Left kidney (tissue), 2 donors: ENCODE data around the gene CLCNKA. TPM values are rescaled to one million over a fixed set of nuclear protein-coding genes. Genes with fewer than 3 reads are reported as not detected.
A peak's percentile ranks its signal among the peaks of the same experiment; 100 is the strongest.
"Not testable (repeated sequence)": the region's sequence is repeated elsewhere in the genome, so short reads cannot be mapped to it uniquely, and the experiment has no call there.

ENCODE experiments used
- DNase-seq: peaks from one replicate; pipeline ENCODE4 v3.0.0-alpha.2; 2013
- polyA plus RNA-seq: library from polyadenylated mRNA; unstranded; fragments of 120-200 nt; gene quantifications from one replicate; pipeline ENCODE4 v1.2.1, GENCODE V29; 2013; ENCODE audit not compliant: insufficient read length

Gene CLCNKA
- polyA plus RNA-seq, 1 donor, result 9.8 TPM

DNA sequence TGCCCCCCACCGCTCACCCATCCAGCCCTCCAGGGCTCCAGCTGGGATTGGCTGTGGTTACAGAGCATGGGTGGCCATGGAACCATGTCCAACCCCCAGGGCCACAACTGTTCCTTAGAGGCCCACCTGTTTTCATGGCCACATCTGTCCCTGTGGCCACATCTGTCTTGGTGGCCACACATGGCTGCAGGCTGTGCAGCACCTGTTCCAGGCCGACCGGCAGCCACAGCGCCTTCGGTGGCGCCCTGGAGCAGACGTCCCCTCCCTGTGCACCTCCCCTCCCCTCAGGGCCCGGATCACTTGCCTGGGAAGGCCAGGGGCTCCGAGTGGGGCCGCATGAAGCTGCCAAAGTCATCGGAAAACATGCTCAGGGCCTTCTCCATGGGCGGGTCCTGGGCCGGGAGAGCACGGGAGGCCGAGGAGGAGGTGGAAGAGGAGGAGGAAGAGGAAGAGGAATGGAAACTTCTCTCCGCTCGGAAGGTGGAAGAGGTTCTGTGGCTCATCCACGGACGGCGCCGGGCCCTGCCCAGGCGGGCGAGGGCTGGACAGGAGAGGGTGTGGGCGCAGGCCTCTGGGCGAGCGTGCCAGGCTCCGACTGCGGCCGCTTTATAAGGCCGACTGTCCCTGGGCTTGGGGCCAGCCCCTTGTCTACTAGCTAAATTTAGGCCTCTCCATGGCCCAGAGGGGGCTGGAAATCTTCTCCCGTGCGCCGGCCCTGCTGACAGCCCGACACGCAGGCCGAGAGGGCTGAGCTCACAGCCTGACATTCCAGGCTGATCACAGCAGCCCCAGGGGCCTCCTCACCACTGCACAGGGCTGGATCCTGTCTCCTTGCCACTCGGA, 4.2 kb upstream of the CLCNKA start, which contains the start of gene HSPB7:
Gene HSPB7 (minus strand): TSS at position 583 of the 843 bp plus-strand sequence. CDS start 80 bp downstream, at position 503.
- peak; percentile 43 for DNase-seq

GRCh38 chr1:16018308-16018707, 3.5 kb upstream of the CLCNKA start:
- no peak for DNase-seq

- DNase-seq, result no peak
Observed at GRCh38 chr1:16018749-16019643, 2.8 kb upstream of the CLCNKA start.

DNA sequence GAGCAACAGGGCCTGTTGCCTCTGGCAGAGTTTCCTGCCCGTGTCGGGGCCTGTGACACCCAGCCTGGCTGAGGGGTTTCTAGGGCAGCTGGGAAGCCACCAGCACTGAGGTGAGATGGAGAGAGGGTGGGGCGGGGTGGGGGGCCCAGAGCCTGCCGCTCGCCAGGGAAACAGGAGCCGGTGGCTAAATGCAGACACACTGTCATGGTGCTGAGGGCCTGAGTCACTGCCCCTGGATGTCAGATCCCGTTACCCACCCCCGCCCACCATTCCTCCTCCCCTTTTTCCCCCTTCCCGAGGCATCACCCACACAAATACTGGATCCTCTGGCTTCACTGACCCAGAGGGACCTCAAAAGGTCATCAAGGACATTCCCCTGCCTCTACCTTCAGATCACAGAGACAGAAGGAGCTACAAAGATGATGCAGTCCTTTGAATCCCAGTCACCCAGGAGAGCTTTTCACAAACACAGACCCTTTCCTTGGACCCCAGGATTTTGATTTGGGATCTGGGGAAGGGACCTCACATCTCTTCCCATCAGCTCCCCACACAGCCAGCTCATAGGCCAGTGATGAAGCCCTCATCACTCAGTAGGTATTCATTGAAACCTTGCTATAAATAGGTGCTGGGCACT, 2.1 kb upstream of the CLCNKA start:
- DNase-seq, result no peak

DNA sequence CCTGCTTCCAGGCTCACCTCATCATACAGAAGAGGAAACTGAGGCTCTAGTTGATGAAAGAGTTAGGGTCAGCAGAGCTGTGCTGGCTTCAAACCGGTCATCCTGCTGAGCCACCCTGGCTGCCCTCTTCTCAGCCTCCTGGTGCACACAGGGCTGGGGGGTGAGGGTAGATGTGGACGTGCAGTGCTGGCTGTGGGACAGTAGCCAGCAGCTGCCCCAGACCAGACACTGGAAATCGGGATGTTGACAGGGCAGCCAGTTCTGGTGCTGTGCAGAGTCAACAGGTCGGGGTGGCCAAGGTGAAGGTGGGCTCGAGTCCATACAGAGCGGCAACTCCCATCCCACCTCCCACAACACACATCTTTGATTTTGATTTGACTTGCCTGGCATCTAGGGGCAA, 1.5 kb upstream of the CLCNKA start:
- no peak for DNase-seq

- not testable (repeated sequence) for DNase-seq
Observed at GRCh38 chr1:16020878-16021277, 958 bp upstream of the CLCNKA start.

GRCh38 chr1:16022393-16022792, 557 bp downstream of the CLCNKA start:
- DNase-seq, result no peak

- DNase-seq, result no peak
Observed at GRCh38 chr1:16023050-16023653, 1.3 kb downstream of the CLCNKA start.

- not testable (repeated sequence) for DNase-seq
Observed at GRCh38 chr1:16026302-16026701, 4.5 kb downstream of the CLCNKA start.

DNA sequence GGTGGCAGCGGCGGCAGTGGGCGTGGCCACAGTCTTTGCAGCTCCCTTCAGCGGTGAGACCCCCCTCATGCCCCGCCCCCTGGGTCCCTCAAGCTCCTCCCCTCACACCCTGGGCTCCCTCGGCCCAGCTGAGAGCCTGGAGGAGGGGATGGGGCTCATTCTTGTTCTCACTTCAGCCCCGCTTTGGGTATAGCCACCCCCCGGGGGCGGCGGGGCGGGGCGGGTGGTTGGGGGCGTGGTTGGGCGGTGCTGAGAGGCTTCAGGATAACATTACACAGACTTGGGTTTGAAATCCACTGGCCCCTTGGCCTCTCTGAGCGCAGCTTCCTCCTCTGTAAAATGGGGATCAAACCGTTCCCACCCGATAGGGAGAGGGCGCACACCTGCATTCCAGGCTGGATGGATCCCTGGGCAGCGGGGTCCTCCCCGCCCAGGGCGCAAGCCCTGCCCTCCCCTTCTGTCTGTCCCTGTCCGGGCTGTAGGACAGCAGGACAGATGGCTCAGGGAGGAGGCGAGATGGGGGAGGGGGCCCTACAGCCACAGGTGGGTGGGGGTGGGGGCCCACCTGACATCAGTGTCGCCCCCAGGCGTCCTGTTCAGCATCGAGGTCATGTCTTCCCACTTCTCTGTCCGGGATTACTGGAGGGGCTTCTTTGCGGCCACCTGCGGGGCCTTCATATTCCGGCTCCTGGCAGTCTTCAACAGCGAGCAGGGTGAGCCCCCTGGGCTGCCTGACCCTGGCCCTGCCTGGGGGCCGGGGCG, 5.1 kb downstream of the CLCNKA start:
- peak; percentile 63 for DNase-seq

DNA sequence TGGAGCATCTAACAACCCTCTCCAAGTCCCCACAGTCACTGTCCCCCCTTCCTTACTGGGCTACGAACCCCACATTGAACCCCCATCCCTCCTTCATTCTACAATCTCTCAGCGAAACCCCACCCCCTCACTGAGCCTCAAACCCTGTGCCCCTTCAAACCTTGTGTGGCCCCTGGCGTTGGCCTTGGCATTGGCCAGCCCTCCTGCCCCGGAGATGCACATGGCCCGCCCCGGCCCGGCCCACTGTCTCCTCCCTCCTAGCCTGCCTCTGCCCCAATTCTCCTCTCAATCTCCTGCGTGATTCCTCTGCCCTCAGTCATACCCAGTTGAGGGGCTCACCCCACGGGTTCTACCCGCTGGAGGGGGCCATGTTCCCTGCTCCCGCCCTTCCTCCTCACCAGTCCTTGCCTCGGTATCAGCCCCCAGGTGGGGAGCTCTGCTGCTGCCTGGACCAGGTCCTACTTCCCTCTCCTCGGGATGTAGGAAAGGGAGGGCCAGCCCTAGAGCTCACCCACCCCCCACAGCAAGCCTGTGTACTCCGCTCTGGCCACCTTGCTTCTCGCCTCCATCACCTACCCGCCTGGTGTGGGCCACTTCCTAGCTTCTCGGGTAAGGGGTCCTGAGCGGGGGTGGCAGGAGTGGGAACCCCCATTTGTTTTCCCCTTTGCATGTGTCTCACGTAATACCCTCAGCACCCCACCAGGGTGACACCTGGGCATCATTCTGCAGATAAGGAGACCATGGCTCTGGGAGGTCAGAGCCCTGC, 6.6 kb downstream of the CLCNKA start:
- no peak for DNase-seq

GRCh38 chr1:16029003-16029268, 7.1 kb downstream of the CLCNKA start:
- not testable (repeated sequence) for DNase-seq

DNA sequence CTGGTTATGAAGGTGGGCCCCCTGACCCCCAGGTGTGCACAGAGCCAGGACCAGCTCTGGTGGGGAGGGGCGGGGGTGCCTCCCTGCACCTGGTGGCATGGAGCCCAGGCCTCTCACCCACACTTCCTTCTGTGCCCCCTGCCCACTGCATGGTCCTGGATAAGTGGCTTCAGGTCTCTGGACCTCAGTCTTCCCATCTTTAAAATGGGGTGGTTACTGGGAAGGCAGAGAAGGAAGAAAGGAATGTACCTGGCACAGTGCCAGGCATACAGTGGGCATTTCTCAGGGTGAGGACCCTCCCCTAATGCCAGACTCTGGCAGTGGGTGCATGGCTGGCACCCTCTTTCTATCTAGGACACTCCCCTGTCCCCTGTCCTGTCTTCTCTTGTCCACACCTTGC, 7.5 kb downstream of the CLCNKA start:
- DNase-seq, result no peak

GRCh38 chr1:16031551-16031950, 9.7 kb downstream of the CLCNKA start:
- no peak for DNase-seq

GRCh38 chr1:16032388-16033102, 10.7 kb downstream of the CLCNKA start:
- DNase-seq, result peak; percentile 80

DNA sequence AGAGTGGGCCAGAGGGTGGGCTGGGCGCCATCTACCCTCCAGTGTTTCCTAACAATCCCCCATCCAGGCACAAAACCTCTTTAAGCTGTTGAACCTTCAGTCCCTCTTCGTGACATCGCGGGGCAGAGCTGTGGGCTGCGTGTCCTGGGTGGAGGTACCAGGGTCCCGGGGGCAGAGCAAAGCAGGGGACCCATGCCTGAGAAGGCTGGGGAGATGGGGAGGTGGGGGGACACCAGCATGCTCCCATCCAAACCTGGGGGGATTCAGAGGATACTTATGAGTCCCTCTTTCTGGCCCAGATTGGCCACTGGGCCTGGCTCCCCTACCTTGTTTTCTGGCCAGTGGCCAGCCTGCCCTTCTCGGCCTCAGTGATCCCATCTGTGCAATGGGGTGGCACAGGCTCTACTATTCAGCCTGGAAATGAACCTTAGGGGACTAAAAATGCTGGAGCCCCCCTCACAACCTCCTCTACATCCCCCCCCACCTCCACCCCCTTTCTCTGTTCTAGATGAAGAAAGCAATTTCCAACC, 11.3 kb downstream of the CLCNKA start:
- DNase-seq, result not testable (repeated sequence)

DNA sequence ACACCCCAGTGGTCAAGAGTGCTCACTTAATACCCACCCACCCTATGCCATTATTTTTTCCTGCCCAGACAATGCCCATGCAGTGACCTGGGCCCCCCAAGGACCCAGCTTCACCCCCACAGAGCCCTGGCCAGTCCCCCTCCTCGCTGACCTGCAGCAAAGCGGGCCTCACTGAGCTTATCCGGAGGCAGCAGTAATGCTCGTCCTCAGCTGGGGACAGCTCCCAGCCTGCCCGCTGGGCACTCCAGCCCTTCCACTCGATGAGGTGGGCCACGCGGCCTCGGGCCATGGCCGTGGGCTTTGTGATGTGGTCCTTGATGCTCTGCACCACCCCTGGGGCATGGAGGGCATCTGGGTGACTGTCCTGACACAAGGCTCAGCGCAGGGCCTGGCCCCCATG, 14.6 kb downstream of the CLCNKA start:
- DNase-seq, result not testable (repeated sequence)

- DNase-seq, result no peak
Observed at GRCh38 chr1:16038620-16038912, 16.7 kb downstream of the CLCNKA start.

DNA sequence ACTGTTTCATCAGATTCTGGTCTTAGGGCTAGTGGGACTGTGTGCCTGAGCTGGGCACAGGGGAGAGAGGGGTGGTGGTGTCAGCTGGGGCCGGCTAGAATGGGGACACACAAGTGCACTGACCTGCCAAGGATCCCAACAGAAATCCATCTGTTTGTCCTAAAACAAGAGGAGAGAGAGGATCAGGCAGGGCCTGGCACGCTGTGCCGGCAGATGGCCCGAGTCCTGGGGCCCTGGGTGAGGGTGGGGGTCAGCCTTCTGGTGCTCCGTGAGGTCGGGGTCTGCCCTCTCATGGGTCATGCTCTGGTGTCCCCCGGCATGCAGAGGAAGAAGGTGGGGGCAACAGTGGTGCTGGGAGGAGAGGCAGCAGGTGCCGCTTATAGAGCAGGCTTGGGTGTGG, 18.0 kb downstream of the CLCNKA start:
- not testable (repeated sequence) for DNase-seq

GRCh38 chr1:16041200-16041599, 19.4 kb downstream of the CLCNKA start:
- DNase-seq, result no peak
